Endothelial cell of umbilical vein (primary cell): Measurements from ENCODE around the gene PROK1.

ENCODE experiments used
- CTCF ChIP-seq, 2 donors: IDR thresholded peaks; 1 replicate in 1 of 2; 2 replicates in 1 of 2; pipeline ENCODE4 v1.5.1; 2011; ENCODE audit warnings: low read length in 2 of 2, mild to moderate bottlenecking in 2 of 2, moderate library complexity in 2 of 2, control low read depth in 1 of 2, inconsistent platforms in 1 of 2, low read depth in 1 of 2; ENCODE audit not compliant: insufficient read depth in 1 of 2; ENCODE audit errors: extremely low read depth in 1 of 2
- EZH2 ChIP-seq: IDR thresholded peaks from 2 replicates; pipeline ENCODE4 v1.6.1; 2012; ENCODE audit warnings: borderline replicate concordance, low read depth, mild to moderate bottlenecking, moderate library complexity, low read length, inconsistent platforms; ENCODE audit not compliant: severe bottlenecking
- POLR2A ChIP-seq: IDR thresholded peaks from 2 replicates; pipeline ENCODE4 v1.6.1; 2012; ENCODE audit warnings: low read depth, mild to moderate bottlenecking, control low read depth, low read length
- POLR2AphosphoS5 ChIP-seq: IDR thresholded peaks from 2 replicates; pipeline ENCODE4 v1.6.1; 2012; ENCODE audit warnings: low read depth, mild to moderate bottlenecking, control low read depth, low read length, moderate library complexity; ENCODE audit not compliant: insufficient read depth

GRCh38 chr1:110465038-110465813, 14.3 kb downstream of the PROK1 start:
- TF ChIP-seq EZH2 (no peak), POLR2AphosphoS5 (no peak), CTCF (IDR thresholded peaks at IDR 0.05; ENCODE audit: extremely low read depth in 1 of 2, insufficient read depth in 1 of 2, low read depth in 1 of 2, low read length in 2 of 2) (no peak), POLR2A (no peak)
